OCI-LY3 (cell line): ENCODE data around the gene PRR14.

ENCODE experiments used
- EZH2phosphoT487 ChIP-seq: fragments of 200-600 bp; shearing (Covaris generic); IDR thresholded peaks from 2 replicates; pipeline ENCODE4 v1.6.1; 2018; ENCODE audit warnings: antibody characterized with exemption, mixed run types, low read depth
- TF ChIP-seq, protein P1 (sequence below): fragments of 200-600, 300-600 bp; sonication (generic); IDR thresholded peaks from 2 replicates; pipeline ENCODE4 v1.5.1; 2014; ENCODE audit warnings: antibody characterized with exemption, low read length, low read depth

DNA sequence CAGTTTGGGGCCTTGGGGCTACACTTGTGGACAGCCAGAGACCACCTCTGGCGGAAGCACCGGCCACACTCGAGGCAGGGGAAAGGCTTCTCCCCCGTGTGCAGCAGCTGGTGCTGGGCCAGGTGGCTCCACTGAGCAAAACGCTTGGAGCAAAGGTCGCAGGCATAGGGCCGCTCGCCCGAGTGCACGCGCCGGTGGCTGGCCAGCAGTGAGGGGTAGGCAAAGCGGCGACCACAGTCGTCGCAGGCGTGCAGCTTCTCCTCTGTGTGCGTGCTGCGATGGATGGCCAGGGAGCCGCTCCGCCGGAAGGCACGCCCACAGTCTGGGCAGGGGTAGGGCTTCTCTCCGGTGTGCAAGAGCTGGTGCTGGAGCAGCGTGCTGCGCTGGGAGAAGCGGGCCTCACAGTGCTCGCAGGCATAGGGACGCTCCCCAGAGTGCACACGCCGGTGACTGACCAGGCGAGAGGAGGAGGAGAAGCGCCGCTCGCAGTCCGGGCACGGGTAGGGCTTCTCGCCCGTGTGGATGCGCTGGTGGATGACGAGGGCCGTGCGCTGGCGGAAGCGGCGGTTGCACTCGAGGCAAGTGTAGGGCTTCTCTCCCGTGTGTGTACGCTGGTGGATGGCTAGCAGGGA is 46.3 kb upstream of the PRR14 start:
- TF ChIP-seq, protein P1, sequence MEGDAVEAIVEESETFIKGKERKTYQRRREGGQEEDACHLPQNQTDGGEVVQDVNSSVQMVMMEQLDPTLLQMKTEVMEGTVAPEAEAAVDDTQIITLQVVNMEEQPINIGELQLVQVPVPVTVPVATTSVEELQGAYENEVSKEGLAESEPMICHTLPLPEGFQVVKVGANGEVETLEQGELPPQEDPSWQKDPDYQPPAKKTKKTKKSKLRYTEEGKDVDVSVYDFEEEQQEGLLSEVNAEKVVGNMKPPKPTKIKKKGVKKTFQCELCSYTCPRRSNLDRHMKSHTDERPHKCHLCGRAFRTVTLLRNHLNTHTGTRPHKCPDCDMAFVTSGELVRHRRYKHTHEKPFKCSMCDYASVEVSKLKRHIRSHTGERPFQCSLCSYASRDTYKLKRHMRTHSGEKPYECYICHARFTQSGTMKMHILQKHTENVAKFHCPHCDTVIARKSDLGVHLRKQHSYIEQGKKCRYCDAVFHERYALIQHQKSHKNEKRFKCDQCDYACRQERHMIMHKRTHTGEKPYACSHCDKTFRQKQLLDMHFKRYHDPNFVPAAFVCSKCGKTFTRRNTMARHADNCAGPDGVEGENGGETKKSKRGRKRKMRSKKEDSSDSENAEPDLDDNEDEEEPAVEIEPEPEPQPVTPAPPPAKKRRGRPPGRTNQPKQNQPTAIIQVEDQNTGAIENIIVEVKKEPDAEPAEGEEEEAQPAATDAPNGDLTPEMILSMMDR: no peak
- no peak for TF ChIP-seq EZH2phosphoT487
